ENCODE data around the gene SNCB. TPM values are rescaled to one million over a fixed set of nuclear protein-coding genes. Genes with fewer than 3 reads are reported as not detected.

SNCB gene
- total RNA-seq, 1 experiment from 2014 or later = 2.1 TPM

DNA sequence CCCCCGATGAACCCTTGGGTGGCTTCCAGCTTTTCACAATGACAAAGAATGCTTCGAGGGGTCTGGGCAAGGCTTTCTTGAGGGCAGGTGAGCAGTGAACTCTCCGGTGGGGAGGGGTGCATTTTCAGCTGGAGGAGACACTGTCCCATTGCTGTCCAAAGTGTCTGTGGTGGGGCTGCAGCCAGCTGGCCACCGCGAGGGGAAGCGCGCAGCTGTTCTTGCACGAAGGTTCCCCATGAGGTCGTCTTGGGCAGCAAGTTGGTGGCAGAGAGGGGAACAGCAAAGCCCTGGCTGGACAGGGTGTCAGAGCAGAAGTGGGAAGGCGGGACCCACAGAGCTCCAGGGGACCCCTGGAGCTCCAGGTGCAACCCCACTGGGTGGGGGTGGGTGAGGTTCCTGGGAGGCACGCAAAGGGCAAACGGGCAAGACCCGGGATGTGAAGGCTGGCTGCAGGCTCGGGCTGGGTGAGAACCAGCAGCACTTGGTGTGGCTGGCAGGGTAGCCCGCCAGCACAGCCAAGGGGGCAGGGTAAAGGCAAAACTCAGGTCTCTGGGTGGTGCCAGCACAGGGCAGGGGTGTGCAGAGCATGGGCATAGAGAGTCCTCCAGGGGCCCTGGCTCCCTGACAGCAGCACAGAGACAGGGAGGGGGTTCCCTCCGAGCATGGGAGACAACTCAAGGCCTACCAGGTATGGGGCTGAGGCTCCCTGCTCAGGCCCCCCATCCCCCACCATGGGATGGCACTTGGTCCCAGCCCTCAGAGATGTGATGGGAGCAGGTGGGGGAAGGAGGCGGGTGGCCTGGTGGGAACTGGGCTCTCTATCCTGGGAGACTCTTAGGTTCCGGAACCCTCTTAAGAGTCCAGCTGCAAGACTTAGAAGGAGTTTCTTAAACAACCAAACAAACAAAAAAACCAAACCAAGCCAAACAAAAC is 43.6 kb upstream of the SNCB start:
- Histone ChIP-seq H3K4me2 (ENCODE audit: low read length) (no peak overlapping the region), H3K9ac (ENCODE audit: low read length) (no peak overlapping the region), H3K27ac (ENCODE audit: low read length) (no peak overlapping the region), H3K4me3 (ENCODE audit: low read length) (no peak overlapping the region), H4K20me1 (ENCODE audit: low read length) (no peaks in the 10 kb centered on the region), H3K4me1 (ENCODE audit: insufficient read depth, low read length) (peaks cover 10% of the 10 kb centered on the region), H3K9me2 (replicated peaks; ENCODE audit: low read length) (no peaks in the 10 kb centered on the region), H3K27me3 (ENCODE audit: low read length) (peaks cover 9% of the 10 kb centered on the region; the same call in 1 of the 2 replicates), H3K9me3 (ENCODE audit: low read length) (no peaks in the 10 kb centered on the region), H2AFZ (ENCODE audit: low read length) (no peak overlapping the region), H3K36me3 (ENCODE audit: low read depth, low read length) (no peaks in the 10 kb centered on the region), H3K79me2 (ENCODE audit: low read length) (no peaks in the 10 kb centered on the region), H3F3A (ENCODE audit: low read length, unreplicated experiment) (no peaks in the 10 kb centered on the region)
- ATAC-seq (no peak), DNase-seq (no peak)
- ChIA-PET CTCF (interaction anchor here (1.4 kb wide), 1 partner anchor 13 kb away, joined by 5 read pairs; no protein-coding TSS in a partner anchor), POLR2A (ENCODE audit: unreplicated experiment) (no interaction called here)
- no TSS peak for BruUV-seq (replicated peaks)
- intact Hi-C loops (cut with micrococcal nuclease) = no loop called here
- no peak for TF ChIP-seq CTCF (conservative IDR thresholded peaks at IDR 0.05; ENCODE audit: low read depth, low read length)
- TF ChIP-seq EZH2phosphoT487 (IDR thresholded peaks at IDR 0.05; ENCODE audit: borderline replicate concordance, low read length) = no peak
- TF ChIP-seq EZH2 (IDR thresholded peaks at IDR 0.05; ENCODE audit: low read length, unreplicated experiment) = no peak

GRCh38 chr5:176671890-176672747 is 41.8 kb upstream of the SNCB start:
- Histone ChIP-seq H3K79me2 (ENCODE audit: low read length) (no peaks in the 10 kb centered on the region), H3K27ac (ENCODE audit: low read length) (no peak overlapping the region), H3F3A (ENCODE audit: low read length, unreplicated experiment) (no peaks in the 10 kb centered on the region), H3K4me3 (ENCODE audit: low read length) (no peak overlapping the region), H3K9me3 (ENCODE audit: low read length) (no peaks in the 10 kb centered on the region), H2AFZ (ENCODE audit: low read length) (no peak overlapping the region), H3K9me2 (replicated peaks; ENCODE audit: low read length) (no peaks in the 10 kb centered on the region), H3K27me3 (ENCODE audit: low read length) (peaks cover 23% of the 10 kb centered on the region; the same call in 1 of the 2 replicates), H3K36me3 (ENCODE audit: low read depth, low read length) (no peaks in the 10 kb centered on the region), H4K20me1 (ENCODE audit: low read length) (no peaks in the 10 kb centered on the region), H3K4me2 (ENCODE audit: low read length) (no peak overlapping the region), H3K9ac (ENCODE audit: low read length) (no peak overlapping the region), H3K4me1 (ENCODE audit: insufficient read depth, low read length) (peaks cover 10% of the 10 kb centered on the region)
- BruUV-seq (replicated peaks) = no TSS peak
- ATAC-seq = no peak
- POLR2A ChIA-PET (ENCODE audit: unreplicated experiment) = no interaction called here
- DNase-seq = no peak
- no peak for TF ChIP-seq EZH2 (IDR thresholded peaks at IDR 0.05; ENCODE audit: low read length, unreplicated experiment)
- CTCF ChIA-PET = no interaction called here
- intact Hi-C loops (cut with micrococcal nuclease) = no loop called here

GRCh38 chr5:176671399-176671798 is 41.1 kb upstream of the SNCB start:
- no peaks in the 10 kb centered on the region for H3K9me3 ChIP-seq (ENCODE audit: low read length)
- DNase-seq (no peak), ATAC-seq (no peak)
- H3K27ac ChIP-seq (ENCODE audit: low read length) = no peak overlapping the region
- CTCF ChIA-PET = no interaction called here
- H3K9me2 ChIP-seq (replicated peaks; ENCODE audit: low read length) = no peaks in the 10 kb centered on the region
- no peak overlapping the region for H3K4me2 ChIP-seq (ENCODE audit: low read length)
- H3K36me3 ChIP-seq (ENCODE audit: low read depth, low read length) = no peaks in the 10 kb centered on the region
- no TSS peak for BruUV-seq (replicated peaks)
- H3K27me3 ChIP-seq (ENCODE audit: low read length) = peaks cover 23% of the 10 kb centered on the region; the same call in 1 of the 2 replicates
- no peak overlapping the region for H3K4me3 ChIP-seq (ENCODE audit: low read length)
- no peaks in the 10 kb centered on the region for H3F3A ChIP-seq (ENCODE audit: low read length, unreplicated experiment)
- no peak for TF ChIP-seq CTCF (conservative IDR thresholded peaks at IDR 0.05; ENCODE audit: low read depth, low read length)
- no peak for TF ChIP-seq EZH2phosphoT487 (IDR thresholded peaks at IDR 0.05; ENCODE audit: borderline replicate concordance, low read length)
- TF ChIP-seq EZH2 (IDR thresholded peaks at IDR 0.05; ENCODE audit: low read length, unreplicated experiment) = no peak
- POLR2A ChIA-PET (ENCODE audit: unreplicated experiment) = no interaction called here
- no peaks in the 10 kb centered on the region for H4K20me1 ChIP-seq (ENCODE audit: low read length)
- H3K4me1 ChIP-seq (ENCODE audit: insufficient read depth, low read length) = peaks cover 7% of the 10 kb centered on the region
- no peak overlapping the region for H2AFZ ChIP-seq (ENCODE audit: low read length)
- H3K9ac ChIP-seq (ENCODE audit: low read length) = no peak overlapping the region
- intact Hi-C loops (cut with micrococcal nuclease) = no loop called here
- H3K79me2 ChIP-seq (ENCODE audit: low read length) = no peaks in the 10 kb centered on the region

Measured in PC-3 (cell line).